Mammary epithelial cell (primary cell): ENCODE measurements around the gene APOC3.

ENCODE experiments used
- EZH2 ChIP-seq: IDR thresholded peaks from 2 replicates; pipeline ENCODE4 v1.6.1; 2012; ENCODE audit warnings: low read length, inconsistent platforms, borderline replicate concordance
- TF ChIP-seq, protein P1 (sequence below), 2 donors: IDR thresholded peaks in 1 of 2; conservative IDR thresholded peaks in 1 of 2; 2 replicates each; pipeline ENCODE4 v1.5.1; 2011 to 2012; ENCODE audit warnings: inconsistent platforms in 2 of 2, low read length in 2 of 2, mild to moderate bottlenecking in 2 of 2, control low read depth in 1 of 2, low read depth in 1 of 2; ENCODE audit not compliant: insufficient read depth in 1 of 2; ENCODE audit errors: extremely low read depth in 1 of 2

DNA sequence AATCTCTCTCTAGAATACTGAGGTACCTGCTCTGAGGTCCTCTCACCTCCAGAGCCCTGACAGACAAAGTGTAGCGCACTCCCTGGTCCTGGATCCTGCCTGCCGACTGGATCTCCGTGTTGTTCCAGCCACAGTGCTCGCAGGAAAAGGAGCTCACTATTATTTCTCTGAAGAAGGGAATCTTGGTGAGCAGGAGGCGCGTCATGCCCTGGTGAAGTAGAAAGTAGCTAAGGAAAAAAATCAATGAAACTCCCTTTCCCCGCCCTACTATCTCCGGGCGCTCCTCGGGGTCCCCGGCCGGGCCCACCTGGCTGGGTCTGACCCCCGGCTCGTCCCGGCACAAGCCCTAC is 42.3 kb upstream of the APOC3 start:
- TF ChIP-seq, protein P1, sequence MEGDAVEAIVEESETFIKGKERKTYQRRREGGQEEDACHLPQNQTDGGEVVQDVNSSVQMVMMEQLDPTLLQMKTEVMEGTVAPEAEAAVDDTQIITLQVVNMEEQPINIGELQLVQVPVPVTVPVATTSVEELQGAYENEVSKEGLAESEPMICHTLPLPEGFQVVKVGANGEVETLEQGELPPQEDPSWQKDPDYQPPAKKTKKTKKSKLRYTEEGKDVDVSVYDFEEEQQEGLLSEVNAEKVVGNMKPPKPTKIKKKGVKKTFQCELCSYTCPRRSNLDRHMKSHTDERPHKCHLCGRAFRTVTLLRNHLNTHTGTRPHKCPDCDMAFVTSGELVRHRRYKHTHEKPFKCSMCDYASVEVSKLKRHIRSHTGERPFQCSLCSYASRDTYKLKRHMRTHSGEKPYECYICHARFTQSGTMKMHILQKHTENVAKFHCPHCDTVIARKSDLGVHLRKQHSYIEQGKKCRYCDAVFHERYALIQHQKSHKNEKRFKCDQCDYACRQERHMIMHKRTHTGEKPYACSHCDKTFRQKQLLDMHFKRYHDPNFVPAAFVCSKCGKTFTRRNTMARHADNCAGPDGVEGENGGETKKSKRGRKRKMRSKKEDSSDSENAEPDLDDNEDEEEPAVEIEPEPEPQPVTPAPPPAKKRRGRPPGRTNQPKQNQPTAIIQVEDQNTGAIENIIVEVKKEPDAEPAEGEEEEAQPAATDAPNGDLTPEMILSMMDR (conservative IDR thresholded peaks at IDR 0.05 in 1 of 2, IDR thresholded peaks at IDR 0.05 in 1 of 2; ENCODE audit: extremely low read depth in 1 of 2, insufficient read depth in 1 of 2, low read depth in 1 of 2, low read length in 2 of 2), result no peak
- no peak for TF ChIP-seq EZH2
